ENCODE data around the gene DGKB.

DGKB gene

GRCh38 chr7:14817829-14818614 lies 84.5 kb downstream of the DGKB start:
- DNase-seq, result no peak

GRCh38 chr7:14807507-14807906 lies 95.0 kb downstream of the DGKB start:
- no peak for DNase-seq

GRCh38 chr7:14806891-14807290 lies 95.7 kb downstream of the DGKB start:
- DNase-seq, result no peak

DNA sequence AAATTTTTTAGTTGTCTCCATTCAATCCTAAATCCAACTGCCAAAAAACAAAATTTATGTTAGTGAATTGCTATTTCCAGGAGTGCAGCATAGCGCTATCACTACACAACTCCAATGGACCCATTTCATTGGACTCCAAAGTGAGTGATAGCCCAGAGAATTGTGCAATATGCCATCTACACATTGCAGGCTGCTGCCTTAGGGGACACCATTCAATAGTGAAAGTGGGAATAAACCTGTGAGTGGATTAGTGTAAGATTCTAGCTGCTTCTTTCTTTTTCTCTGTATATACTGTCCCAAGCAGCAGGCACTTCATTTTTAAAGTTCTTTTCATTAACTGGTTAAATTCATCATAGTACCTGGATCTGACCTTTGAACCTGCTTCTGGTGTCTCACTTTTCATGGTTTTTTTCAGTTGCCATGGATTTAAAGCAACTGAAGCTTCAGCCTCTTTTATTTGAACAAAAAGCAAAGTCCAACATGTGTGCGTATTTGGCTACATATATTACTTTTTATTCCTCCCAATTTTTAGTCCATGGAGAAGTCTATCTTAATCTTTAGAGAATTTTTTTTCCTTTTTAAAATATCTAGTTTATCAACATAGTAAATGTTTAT lies 97.3 kb downstream of the DGKB start:
- DNase-seq, result no peak

- no peak for DNase-seq
Measured at GRCh38 chr7:14800664-14801063, 101.9 kb downstream of the DGKB start.

DNA sequence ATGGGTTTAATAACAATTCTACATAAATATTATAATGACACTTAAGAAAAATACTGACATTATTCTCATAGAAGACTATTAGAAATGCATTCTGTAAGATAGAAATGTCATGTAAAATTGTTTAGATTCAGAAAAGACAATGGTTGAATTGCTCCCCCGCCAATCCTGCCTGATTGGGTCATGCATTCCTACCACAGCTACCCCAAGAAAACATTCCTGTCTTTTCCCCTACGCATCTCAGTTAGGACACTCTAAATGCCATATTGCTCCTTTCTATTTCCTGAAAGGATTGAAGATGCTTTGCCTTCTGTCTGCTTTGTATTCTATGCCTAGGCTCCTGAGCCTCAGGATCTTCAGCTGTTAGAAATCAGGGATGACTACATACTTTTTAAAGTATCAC lies 109.4 kb downstream of the DGKB start:
- no peak for DNase-seq

DNA sequence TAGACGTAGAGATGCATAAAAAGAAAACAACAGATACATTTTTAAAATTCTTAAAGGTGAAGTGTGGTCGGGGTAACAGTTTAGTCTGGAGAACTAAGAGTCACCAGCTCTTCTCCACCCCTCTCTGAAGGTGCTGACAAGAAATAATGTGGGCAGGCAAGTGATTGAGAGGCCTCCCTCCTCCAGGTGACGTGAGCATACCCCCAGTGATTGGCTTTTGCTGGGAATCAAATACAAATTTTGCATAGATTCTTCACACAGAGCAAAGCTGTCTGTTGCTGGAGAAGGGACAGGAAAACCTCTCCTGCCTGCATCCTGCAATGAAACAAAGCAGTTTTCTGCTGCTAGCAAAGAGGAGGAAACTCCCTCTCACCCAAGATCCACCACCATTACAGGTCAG lies 115.0 kb downstream of the DGKB start:
- no peak for DNase-seq

DNA sequence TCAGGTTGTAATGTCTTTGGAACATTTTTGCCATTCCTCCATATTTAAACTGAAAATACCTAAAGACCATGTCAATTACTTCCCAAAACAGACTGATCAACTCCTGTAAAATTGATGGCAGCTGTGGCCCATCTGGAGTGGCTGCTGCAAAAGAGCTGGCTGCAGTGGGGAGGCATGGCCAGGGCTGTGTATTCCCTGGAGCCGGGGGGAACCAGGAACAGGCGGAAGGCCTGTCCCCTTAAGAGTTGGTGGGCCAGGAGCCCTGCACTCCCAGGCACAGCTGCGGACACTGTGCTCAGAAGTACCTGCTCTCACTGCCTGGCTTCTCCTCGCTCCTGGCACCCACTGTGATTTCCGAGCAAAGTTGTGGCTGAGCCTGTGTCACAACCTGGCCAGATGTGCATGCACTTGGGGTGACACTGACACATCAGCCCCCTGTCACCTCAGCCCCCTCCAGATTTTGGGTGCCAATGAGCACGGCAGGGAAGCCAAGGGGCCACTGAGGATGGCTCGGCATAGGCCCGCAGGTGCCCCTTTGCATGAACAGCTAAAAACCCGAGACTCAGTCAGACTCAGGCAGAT lies 116.1 kb downstream of the DGKB start:
- no peak for DNase-seq

DNA sequence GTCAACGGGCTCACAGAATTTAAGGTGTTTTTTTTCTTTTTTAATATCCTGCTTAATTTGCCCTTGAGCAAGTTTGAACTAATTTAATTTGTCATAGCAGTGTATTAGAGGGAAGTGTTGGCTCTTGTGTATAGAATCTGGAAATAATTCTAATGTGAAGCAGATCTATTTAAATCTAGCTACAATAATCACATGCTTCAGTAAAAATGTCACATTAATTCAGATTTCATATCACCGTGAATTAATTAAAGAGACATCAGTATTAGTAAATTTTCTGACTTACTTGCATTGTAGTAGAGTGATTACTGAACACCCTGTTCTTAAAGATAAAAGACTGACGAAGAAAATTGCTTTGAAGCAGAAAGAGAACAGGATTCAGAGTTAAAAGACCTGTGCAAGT lies 124.7 kb downstream of the DGKB start:
- no peak for DNase-seq

- DNase-seq, result no peak
Measured at GRCh38 chr7:14776266-14776665, 126.3 kb downstream of the DGKB start.

DNA sequence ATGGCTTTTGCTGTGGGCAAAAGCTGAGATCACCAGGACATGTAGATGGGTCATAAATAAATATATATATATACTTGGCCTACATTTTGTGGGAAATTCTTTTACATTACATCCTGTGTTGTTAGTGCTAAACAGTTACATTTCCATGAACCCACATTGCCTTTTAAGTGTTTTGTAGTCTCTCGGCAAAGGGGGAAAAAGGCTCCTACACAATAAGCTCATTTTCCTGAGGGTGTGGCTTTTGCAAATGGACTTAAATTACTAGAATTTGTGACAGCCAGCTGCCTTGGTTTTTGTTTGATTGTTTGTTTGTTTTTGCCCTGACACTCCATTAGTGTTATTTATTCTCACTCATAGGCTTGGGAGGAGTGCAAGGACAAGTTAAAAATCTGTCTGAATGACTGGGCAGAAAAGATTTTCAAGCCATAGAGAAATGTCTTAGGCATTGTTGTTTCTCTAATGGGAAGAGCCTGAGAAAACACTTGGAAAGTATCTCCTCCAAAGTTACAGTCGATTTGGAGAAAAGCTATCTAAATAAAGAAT lies 128.8 kb downstream of the DGKB start:
- DNase-seq, result no peak

- no peak for DNase-seq
Measured at GRCh38 chr7:14770614-14771013, 131.9 kb downstream of the DGKB start.

DNA sequence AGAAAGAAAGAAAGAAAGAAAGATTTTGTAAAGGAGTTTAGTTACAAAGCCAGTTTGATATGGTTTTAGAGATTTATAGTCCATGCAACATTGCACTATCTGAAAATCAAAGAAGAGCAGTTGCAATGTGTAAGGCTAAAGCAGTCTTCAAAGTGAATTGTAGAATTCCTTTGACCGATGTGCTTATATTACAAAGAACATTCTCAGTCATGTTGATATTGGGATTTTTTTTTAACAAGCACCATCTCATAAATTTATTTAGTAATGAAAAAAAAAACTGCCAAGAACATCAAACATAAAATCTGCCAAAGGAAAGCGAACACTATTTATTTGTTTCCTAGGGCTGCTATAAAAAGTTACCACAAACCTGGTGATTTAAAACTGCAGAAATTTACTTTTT lies 133.3 kb downstream of the DGKB start:
- DNase-seq, result no peak

- DNase-seq, result no peak
Measured at GRCh38 chr7:14767716-14768425, 134.7 kb downstream of the DGKB start.

DNA sequence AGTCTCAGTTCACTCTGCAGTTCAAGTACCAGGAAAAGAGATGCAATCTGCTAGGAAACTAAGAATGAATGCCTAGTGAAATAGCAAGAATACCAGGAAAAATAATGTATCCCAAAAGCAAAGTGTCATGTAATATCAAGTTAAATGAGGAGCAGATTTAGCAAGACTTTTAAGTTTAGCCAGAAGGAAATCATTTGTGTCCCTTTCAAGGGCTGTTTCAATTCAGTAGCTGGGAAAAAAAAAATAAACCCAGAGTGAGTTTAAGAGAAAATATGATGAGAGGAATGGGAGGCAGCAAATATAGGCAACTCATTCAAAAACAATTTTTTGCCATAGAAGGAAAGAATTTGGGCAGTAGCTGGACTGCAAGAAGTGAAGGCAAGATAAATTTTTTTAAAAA lies 135.8 kb downstream of the DGKB start:
- DNase-seq, result no peak

GRCh38 chr7:14765731-14766130 lies 136.8 kb downstream of the DGKB start:
- DNase-seq, result no peak

DNA sequence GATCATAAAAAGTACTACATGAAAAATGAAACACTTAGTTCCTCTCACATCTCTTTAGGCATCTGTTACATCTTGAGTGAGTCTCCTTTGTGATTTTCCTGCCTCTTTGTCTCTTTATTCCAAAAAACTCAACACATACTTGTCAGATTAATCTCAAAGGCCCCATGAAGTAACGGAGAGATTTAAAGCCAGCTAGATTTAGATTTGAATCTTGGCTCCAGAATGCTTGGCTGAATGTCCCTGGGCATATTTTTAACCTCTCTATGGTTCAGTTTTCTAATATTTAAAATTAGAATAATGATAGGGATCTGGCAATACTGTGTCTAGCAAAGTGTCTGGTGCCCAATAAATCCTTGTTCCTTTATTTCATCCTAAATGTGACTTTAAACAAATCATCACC lies 140.0 kb downstream of the DGKB start:
- DNase-seq, result no peak

DNA sequence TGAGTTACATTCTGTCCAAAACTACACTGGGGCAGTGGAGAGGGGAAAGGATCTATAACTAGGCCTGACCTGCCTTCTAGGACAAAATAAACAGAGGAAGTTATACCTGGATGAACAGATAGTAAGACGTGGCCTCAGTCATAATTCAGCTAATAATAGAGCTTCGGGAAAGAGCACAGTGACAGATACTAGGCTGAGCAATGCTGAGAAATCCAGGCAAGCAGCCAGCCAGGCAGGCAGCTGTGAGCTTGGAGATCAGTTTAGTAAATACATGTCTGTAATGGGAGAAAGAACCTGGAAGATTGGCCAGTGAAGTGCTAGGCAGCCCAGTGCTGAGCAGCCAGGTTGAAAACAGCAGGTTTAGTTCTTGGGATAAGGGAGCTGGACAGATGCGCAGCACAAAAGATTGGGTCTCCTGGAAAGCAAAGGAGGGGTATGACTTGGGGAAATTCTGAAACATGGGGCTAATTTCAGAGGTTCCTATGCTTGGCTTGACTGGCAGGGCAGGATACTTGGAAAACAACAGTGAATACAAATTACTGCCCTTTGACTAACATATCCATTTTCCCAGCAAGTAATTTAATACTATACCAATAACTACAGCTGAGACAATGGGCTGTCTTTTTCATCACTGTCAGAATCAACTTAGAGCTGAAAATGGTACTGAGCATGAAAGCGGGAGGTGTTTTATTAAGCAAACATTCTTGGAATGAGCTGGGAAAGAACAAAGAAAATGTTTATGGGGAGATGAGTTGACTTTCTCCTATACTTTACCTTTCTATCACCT lies 140.8 kb downstream of the DGKB start:
- no peak for DNase-seq

GRCh38 chr7:14760730-14761478 lies 141.6 kb downstream of the DGKB start:
- DNase-seq, result no peak

DNA sequence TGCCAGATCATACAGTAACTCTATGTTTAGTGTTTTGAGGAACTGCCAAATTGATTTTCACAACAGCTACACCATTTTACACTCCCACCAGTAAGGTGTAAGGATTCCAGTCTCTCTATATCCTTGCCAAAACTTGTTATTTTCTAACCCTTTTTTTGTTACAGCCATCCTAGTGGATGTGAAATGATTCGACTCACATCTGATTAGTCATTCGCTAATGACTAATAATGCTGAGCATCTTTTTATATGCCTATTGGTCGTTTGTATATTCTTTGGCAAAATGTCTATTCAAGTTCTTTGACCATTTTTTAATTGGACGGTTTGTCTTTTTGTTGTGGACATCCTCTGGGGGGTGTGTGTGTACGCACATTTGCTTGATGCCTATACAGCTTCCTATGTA lies 142.8 kb downstream of the DGKB start:
- DNase-seq, result no peak

DNA sequence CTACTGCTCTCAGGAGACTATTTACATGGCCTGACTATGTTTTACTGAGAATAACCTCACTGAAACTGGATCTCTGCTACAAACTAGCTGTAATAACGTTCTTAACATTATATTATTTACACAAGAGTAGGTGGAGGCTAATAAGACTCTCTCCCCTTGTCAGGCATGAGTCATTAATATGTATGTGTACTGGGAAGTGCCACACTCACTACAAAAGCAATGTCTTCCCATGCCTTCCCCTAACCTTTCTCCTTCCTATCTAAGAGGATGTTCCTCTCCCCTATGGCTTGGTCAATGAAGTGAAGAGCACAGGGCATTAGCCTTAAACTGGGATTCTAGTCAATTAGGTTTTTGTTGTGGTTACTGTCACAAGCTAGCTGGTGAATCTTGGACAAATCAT lies 147.9 kb downstream of the DGKB start:
- DNase-seq, result no peak

DNA sequence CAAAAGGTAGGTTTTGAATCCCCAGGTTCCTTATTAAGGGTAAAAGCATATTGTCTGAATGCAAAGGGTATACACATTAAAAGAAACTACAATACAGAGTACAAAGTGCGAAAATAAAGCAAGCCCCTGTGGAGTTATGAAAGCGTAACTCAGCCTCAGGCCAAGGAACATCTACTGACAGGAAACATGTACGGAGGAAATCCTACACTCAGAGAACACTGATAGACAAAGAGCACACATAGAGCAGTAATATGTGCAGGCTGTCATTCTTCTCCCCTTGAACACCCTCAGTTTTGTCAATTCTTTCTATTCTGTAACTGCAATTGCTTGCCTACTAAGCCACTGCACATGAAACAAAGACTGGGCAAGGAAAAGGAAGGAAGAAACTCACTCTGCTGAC lies 150.2 kb downstream of the DGKB start:
- no peak for DNase-seq
